ENCODE measurements around the gene SLC43A2. TPM values are rescaled to one million over a fixed set of nuclear protein-coding genes. Genes with fewer than 3 reads are reported as not detected.

SLC43A2 gene
- total and polyA plus RNA-seq, 2 of the 13 experiments (the other 11 are each of a cell fraction or from before 2014, with no cell fraction given), result 7.3 to 20.0 TPM

GRCh38 chr17:1648173-1648962 lies 19.7 kb upstream of the SLC43A2 start (continued):
- TF ChIP-seq HNF4G (IDR thresholded peaks at IDR 0.05; ENCODE audit: borderline replicate concordance, low read depth, low read length) (no peak), HNF4G (CRISPR knock-in tag; IDR thresholded peaks at IDR 0.05; ENCODE audit: borderline replicate concordance, low read depth) (no peak), PRDM10 (CRISPR knock-in tag; IDR thresholded peaks at IDR 0.05; ENCODE audit: low read depth) (no peak), FLYWCH1 (CRISPR knock-in tag; IDR thresholded peaks at IDR 0.05) (no peak), ZNF792 (CRISPR knock-in tag; IDR thresholded peaks at IDR 0.05) (peak; percentile 38; the same call in 1 of the 2 replicates), KMT2B (CRISPR knock-in tag; IDR thresholded peaks at IDR 0.05) (no peak), LRRFIP1 (CRISPR knock-in tag; conservative IDR thresholded peaks at IDR 0.05) (no peak), MAZ (IDR thresholded peaks at IDR 0.05; ENCODE audit: borderline replicate concordance, low read depth, low read length) (no peak), MAZ (CRISPR knock-in tag; IDR thresholded peaks at IDR 0.05; ENCODE audit: low read depth) (no peak), PHF5A (CRISPR knock-in tag; IDR thresholded peaks at IDR 0.05; ENCODE audit: low read depth, unreplicated experiment) (no peak), SP1 (IDR thresholded peaks at IDR 0.05) (no peak), SP1 (CRISPR knock-in tag; IDR thresholded peaks at IDR 0.05) (no peak; the same call in 1 of the 2 replicates), GLI4 (CRISPR knock-in tag; IDR thresholded peaks at IDR 0.05; ENCODE audit: borderline replicate concordance) (no peak), KDM5A (IDR thresholded peaks at IDR 0.05; ENCODE audit: borderline replicate concordance, low read length) (no peak), LBX2 (CRISPR knock-in tag; IDR thresholded peaks at IDR 0.05; ENCODE audit: borderline replicate concordance) (no peak), SP140L (CRISPR knock-in tag; IDR thresholded peaks at IDR 0.05; ENCODE audit: borderline replicate concordance) (no peak), EP300 (IDR thresholded peaks at IDR 0.05; ENCODE audit: low read depth in 2 of 2, low read length in 2 of 2) (no peak), EP300 (CRISPR knock-in tag; IDR thresholded peaks at IDR 0.05; ENCODE audit: borderline replicate concordance) (no peak), ZMYM4 (CRISPR knock-in tag; IDR thresholded peaks at IDR 0.05) (no peak), FOXJ3 (CRISPR knock-in tag; IDR thresholded peaks at IDR 0.05; ENCODE audit: borderline replicate concordance) (no peak), FIP1L1 (IDR thresholded peaks at IDR 0.05; ENCODE audit: borderline replicate concordance, insufficient read depth, low read depth, low read length) (no peak), ZNF740 (CRISPR knock-in tag; IDR thresholded peaks at IDR 0.05) (no peak)
- TF ChIP-seq, protein P1, sequence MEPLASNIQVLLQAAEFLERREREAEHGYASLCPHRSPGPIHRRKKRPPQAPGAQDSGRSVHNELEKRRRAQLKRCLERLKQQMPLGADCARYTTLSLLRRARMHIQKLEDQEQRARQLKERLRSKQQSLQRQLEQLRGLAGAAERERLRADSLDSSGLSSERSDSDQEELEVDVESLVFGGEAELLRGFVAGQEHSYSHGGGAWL (CRISPR knock-in tag; IDR thresholded peaks at IDR 0.05), result peak; percentile 30; the same call in 1 of the 2 replicates

Measured in HepG2 (cell line).